MM.1S (cell line): ENCODE data around the gene KIRREL3.

Experiments used
- DNase-seq: peaks from one replicate; pipeline ENCODE4 v3.0.0-alpha.2; 2015
- H2AFZ ChIP-seq: fragments of 300-600 bp; sonication (generic); 2 replicates; pipeline ENCODE4 v1.6.0; 2016; ENCODE audit warnings: antibody characterized with exemption, low read length
- H3F3A ChIP-seq: fragments of 300-600 bp; sonication (generic); 2 replicates; pipeline ENCODE4 v1.6.1; 2016; ENCODE audit warnings: mild to moderate bottlenecking, antibody characterized with exemption, low read length, moderate library complexity, mixed read lengths; ENCODE audit not compliant: insufficient read depth
- H3K27ac ChIP-seq: fragments of 300-600 bp; sonication (generic); 2 replicates; pipeline ENCODE4 v1.5.1; 2016; ENCODE audit warnings: mild to moderate bottlenecking, low read length
- H3K27me3 ChIP-seq: fragments of 300-600 bp; sonication (generic); replicated peaks from 2 replicates; pipeline ENCODE4 v1.6.0; 2016; ENCODE audit warnings: low read length; ENCODE audit not compliant: insufficient read depth
- H3K36me3 ChIP-seq: fragments of 300-600 bp; sonication (generic); replicated peaks from 2 replicates; pipeline ENCODE4 v1.6.1; 2016; ENCODE audit warnings: mild to moderate bottlenecking, low read length, mixed read lengths; ENCODE audit not compliant: insufficient read depth
- H3K4me1 ChIP-seq: fragments of 300-600 bp; sonication (generic); 2 replicates; pipeline ENCODE4 v1.6.1; 2016; ENCODE audit warnings: low read length, mixed read lengths
- H3K4me2 ChIP-seq: fragments of 300-600 bp; sonication (generic); 2 replicates; pipeline ENCODE4 v1.6.0; 2016; ENCODE audit warnings: low read depth, low read length
- H3K4me3 ChIP-seq: fragments of 300-600 bp; sonication (generic); 2 replicates; pipeline ENCODE4 v1.5.1; 2016; ENCODE audit warnings: low read length, mixed read lengths
- H3K79me2 ChIP-seq: fragments of 300-600 bp; sonication (generic); 2 replicates; pipeline ENCODE4 v1.6.1; 2016; ENCODE audit warnings: mixed run types, low read length, mixed read lengths
- H3K9ac ChIP-seq: fragments of 300-600 bp; sonication (generic); 2 replicates; pipeline ENCODE4 v1.6.1; 2016; ENCODE audit warnings: low read length, mixed read lengths
- H3K9me2 ChIP-seq: fragments of 300-600 bp; sonication (generic); replicated peaks from 2 replicates; pipeline ENCODE4 v1.6.1; 2016; ENCODE audit warnings: mild to moderate bottlenecking, low read length, mixed read lengths; ENCODE audit not compliant: insufficient read depth
- H3K9me3 ChIP-seq: fragments of 300-600 bp; sonication (generic); replicated peaks from 2 replicates; pipeline ENCODE4 v1.6.1; 2016; ENCODE audit warnings: mild to moderate bottlenecking, low read length, mixed read lengths; ENCODE audit not compliant: insufficient read depth
- H4K20me1 ChIP-seq: fragments of 300-600 bp; sonication (generic); 2 replicates; pipeline ENCODE4 v1.6.1; 2016; ENCODE audit warnings: mild to moderate bottlenecking, low read length, moderate library complexity, mixed read lengths; ENCODE audit not compliant: insufficient read depth
- CTCF ChIP-seq: fragments of 300-600 bp; sonication (generic); IDR thresholded peaks from 2 replicates; pipeline ENCODE4 v1.5.1; 2016; ENCODE audit warnings: antibody characterized with exemption, low read length, mixed read lengths
- EZH2 ChIP-seq: fragments of 300-600 bp; sonication (generic); optimal IDR thresholded peaks from 2 replicates; pipeline ENCODE3; 2017; ENCODE audit warnings: low read depth, mild to moderate bottlenecking, antibody characterized with exemption, low read length, mixed read lengths
- EZH2phosphoT487 ChIP-seq: fragments of 300-600 bp; sonication (generic); IDR thresholded peaks from 2 replicates; pipeline ENCODE4 v1.6.1; 2018; ENCODE audit warnings: antibody characterized with exemption, low read length

Gene KIRREL3

DNA sequence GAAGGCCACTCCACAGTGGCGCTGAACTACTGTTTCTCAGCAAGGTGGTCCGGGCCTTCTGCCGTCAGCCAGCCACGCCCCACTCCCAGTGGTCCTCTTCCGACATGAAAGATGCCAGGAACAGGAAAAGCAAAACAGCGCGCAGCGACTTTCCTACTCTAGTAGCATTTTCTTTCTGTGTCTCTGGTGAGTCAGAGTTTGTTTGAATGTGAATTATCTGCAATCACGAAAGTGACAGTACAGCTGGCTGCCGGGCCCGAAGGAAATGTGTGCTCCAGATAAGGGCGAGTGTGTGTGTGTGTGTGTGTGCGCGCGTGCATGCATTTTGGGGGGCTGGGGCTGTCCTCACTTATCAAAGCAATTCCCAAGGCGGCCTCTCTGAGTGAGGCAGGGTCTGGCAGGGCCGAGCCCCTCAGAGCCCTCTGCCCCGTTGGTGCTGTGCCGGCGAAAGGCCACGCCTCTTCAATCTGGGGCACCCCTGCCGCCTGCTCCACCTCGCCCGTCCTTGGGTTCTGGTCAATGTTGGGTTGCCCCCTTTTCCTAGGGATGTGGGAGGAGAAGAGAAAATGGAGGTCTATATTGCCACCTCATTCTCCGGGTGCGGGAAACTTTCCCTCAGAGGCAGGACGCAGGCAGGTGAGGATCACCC lies 288.5 kb downstream of the KIRREL3 start:
- Histone ChIP-seq H3K4me1 (no peaks in the 10 kb centered on the region), H3F3A (no peaks in the 10 kb centered on the region), H3K4me3 (no peak overlapping the region), H3K36me3 (no peaks in the 10 kb centered on the region), H2AFZ (no peak overlapping the region), H4K20me1 (no peaks in the 10 kb centered on the region), H3K27ac (no peak overlapping the region), H3K4me2 (no peak overlapping the region), H3K9ac (no peak overlapping the region), H3K27me3 (no peaks in the 10 kb centered on the region), H3K9me2 (no peaks in the 10 kb centered on the region), H3K79me2 (no peaks in the 10 kb centered on the region), H3K9me3 (no peaks in the 10 kb centered on the region)
- DNase-seq: no peak
- TF ChIP-seq EZH2phosphoT487 (no peak), EZH2 (no peak), CTCF (no peak)

- H3K27me3 ChIP-seq: no peaks in the 10 kb centered on the region
These were observed 289.7 kb downstream of the KIRREL3 start for GRCh38 chr11:126710804-126711399.

DNA sequence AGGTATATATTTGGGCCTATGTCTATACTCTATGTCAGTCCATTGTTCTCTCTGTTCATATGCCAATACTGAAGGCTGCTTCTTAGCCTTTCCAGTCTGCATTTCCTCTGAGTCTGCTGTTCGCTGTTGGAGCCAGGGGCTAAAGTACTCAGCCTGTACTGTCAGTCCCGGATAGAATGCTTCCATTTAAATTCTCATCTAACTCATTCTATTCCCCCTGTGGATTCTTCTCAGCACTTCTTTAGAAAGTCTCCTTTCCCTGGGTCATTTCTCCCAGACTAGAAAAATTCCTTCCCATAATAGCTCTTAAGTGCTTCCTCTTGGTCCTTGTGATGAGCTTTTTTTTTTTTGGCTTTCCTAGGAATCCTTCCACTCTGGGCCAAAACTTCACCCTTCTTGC lies 293.1 kb downstream of the KIRREL3 start:
- H3K4me1 ChIP-seq: 0 out of 2 replicates have a peak, but pooled peaks cover 3% of the 10 kb centered on the region
- no peak for DNase-seq
- no peaks in the 10 kb centered on the region for H3K27me3 ChIP-seq
- no peaks in the 10 kb centered on the region for H3K9me2 ChIP-seq
- no peaks in the 10 kb centered on the region for H4K20me1 ChIP-seq
- no peaks in the 10 kb centered on the region for H3K79me2 ChIP-seq
- no peaks in the 10 kb centered on the region for H3F3A ChIP-seq
- H3K4me2 ChIP-seq: no peak overlapping the region
- no peaks in the 10 kb centered on the region for H3K36me3 ChIP-seq
- no peaks in the 10 kb centered on the region for H3K9me3 ChIP-seq
- no peak overlapping the region for H3K4me3 ChIP-seq
- no peak overlapping the region for H3K27ac ChIP-seq
- H3K9ac ChIP-seq: no peak overlapping the region
- no peak overlapping the region for H2AFZ ChIP-seq
- no peak for TF ChIP-seq CTCF
- no peak for TF ChIP-seq EZH2
- TF ChIP-seq EZH2phosphoT487: no peak

More at GRCh38 chr11:126710804-126711399, 289.7 kb downstream of the KIRREL3 start:
- Histone ChIP-seq H3K9me3 (no peaks in the 10 kb centered on the region), H3K27ac (no peak overlapping the region), H3K9me2 (no peaks in the 10 kb centered on the region), H3F3A (no peaks in the 10 kb centered on the region), H3K4me2 (no peak overlapping the region), H4K20me1 (no peaks in the 10 kb centered on the region), H3K4me1 (no peaks in the 10 kb centered on the region), H3K9ac (no peak overlapping the region), H3K36me3 (no peaks in the 10 kb centered on the region), H3K4me3 (no peak overlapping the region), H3K79me2 (no peaks in the 10 kb centered on the region), H2AFZ (no peak overlapping the region)
- no peak for DNase-seq
- TF ChIP-seq CTCF: no peak
- TF ChIP-seq EZH2: no peak
- TF ChIP-seq EZH2phosphoT487: no peak
